ES-I3 (cell line): ENCODE measurements around the gene NAP1L1.

Source experiments
- H3K36me3 ChIP-seq: 2 replicates; pipeline ENCODE4 v1.6.1; 2013; ENCODE audit warnings: mild to moderate bottlenecking, low read length, control low read depth, moderate library complexity; ENCODE audit not compliant: insufficient read depth
- H3K4me1 ChIP-seq: 2 replicates; pipeline ENCODE4 v1.6.1; 2013; ENCODE audit warnings: mild to moderate bottlenecking, control low read depth, low read length; ENCODE audit not compliant: insufficient read depth
- H3K9ac ChIP-seq: 2 replicates; pipeline ENCODE4 v1.6.1; 2013; ENCODE audit warnings: low read depth, mild to moderate bottlenecking, low read length, moderate library complexity
- H3K9me3 ChIP-seq: 2 replicates; pipeline ENCODE4 v1.6.1; 2013; ENCODE audit warnings: mild to moderate bottlenecking, low read length, moderate library complexity; ENCODE audit not compliant: control insufficient read depth, insufficient read depth

The NAP1L1 gene

GRCh38 chr12:76038176-76038575, 46.3 kb downstream of the NAP1L1 start:
- no peaks in the 10 kb centered on the region for H3K9me3 ChIP-seq
- H3K36me3 ChIP-seq = no peaks in the 10 kb centered on the region
- no peak overlapping the region for H3K9ac ChIP-seq
- peaks cover 25% of the 10 kb centered on the region for H3K4me1 ChIP-seq

- H3K4me1 ChIP-seq = peaks cover 25% of the 10 kb centered on the region
- H3K9ac ChIP-seq = no peak overlapping the region
- H3K36me3 ChIP-seq = no peaks in the 10 kb centered on the region
Observed at GRCh38 chr12:76037130-76038103, 47.1 kb downstream of the NAP1L1 start.

GRCh38 chr12:76035045-76035444, 49.4 kb downstream of the NAP1L1 start:
- H3K36me3 ChIP-seq = no peaks in the 10 kb centered on the region
- H3K9ac ChIP-seq = no peak overlapping the region
- no peaks in the 10 kb centered on the region for H3K9me3 ChIP-seq
- H3K4me1 ChIP-seq = peaks cover 25% of the 10 kb centered on the region

More at GRCh38 chr12:76037130-76038103, 47.1 kb downstream of the NAP1L1 start:
- no peaks in the 10 kb centered on the region for H3K9me3 ChIP-seq

GRCh38 chr12:76033081-76034011, 51.1 kb downstream of the NAP1L1 start:
- Histone ChIP-seq H3K9ac (peak overlapping the region; percentile 86), H3K36me3 (peaks cover 9% of the 10 kb centered on the region; the same call in 1 of the 2 replicates), H3K9me3 (no peaks in the 10 kb centered on the region), H3K4me1 (peaks cover 20% of the 10 kb centered on the region)

DNA sequence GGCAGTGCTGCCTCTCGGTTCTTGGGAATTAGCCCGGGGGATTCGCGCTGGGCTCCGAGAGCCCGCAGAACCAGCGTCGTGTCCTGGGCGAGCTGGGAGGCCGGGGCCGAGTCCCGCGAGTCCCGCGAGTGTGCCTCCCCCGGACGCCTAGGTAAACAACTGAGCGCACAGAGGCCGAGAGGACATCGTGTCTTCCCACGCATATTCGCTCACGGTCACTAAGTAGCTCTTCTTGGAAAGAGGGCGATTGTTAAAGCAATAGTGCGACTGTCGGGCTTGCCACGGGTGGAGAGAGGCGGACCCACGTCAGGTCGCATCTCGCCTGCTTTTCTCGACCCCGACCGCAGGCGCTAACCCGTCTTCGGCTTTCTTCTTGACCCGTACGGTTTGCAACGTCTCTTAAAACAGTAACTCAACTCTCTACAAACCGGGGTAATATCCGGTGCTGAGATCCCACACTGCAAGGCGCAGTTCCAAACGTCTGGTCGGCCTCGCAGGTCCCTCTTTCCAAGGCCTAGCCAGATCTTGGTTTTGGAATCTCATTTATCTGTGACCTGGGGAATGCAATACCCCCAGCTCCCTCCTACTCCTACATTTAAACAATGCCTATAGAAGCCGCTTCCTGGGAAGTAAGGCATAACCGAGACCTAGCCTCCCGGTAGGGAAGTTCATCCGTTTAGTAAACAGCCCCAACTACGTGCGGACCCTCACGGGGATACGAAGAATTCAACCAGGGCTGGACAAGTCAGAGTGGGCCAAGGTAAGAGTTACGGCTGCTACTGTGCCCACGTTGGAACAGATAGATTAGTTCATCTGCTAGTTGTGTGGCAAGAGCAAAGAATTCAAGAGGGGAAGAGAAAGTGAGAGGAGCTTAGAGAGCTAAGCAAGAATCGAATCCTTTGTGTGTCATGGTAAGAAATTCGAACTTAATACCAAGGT, 52.2 kb downstream of the NAP1L1 start:
- Histone ChIP-seq H3K4me1 (peaks cover 9% of the 10 kb centered on the region; the same call in 1 of the 2 replicates), H3K9ac (peak overlapping the region; percentile 86), H3K36me3 (peaks cover 9% of the 10 kb centered on the region; the same call in 1 of the 2 replicates), H3K9me3 (no peaks in the 10 kb centered on the region)

DNA sequence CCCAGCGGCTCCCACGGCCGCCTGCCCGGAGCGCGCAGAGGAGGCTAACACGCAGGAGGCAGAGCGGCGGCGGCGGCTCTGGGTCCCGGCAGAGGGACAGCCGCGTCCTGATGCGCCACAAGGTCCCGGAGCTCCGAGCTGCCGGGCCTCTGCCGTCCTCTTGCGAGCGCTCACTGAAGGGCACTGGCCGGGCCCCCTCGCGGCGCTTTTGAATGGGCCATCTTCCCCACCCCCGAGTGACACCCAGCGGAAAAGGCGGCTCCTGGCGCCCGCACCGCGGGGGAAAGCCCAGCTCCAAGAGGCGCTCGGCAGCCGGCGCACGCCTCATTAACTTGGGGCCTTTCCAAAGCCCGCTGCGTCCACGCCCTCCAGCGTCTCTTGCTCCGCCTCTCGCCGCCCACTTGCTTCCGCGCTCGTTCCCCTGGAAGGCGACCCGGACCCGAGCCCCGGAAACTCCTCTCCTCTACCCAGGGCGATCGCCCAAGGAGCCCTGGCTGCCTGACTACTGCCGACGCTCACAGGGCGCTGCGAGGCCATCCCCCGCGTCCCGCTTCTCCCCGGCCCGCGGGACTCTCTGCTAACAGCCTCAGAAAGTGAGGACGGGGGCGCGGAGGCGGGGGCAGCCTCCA, 53.0 kb downstream of the NAP1L1 start, which contains the start of gene PHLDA1:
PHLDA1 (minus strand) TSS at position 363 of the 629 bp plus-strand sequence.
- peaks cover 9% of the 10 kb centered on the region; the same call in 1 of the 2 replicates for H3K36me3 ChIP-seq
- no peaks in the 10 kb centered on the region for H3K9me3 ChIP-seq
- peaks cover 7% of the 10 kb centered on the region; the same call in 1 of the 2 replicates for H3K4me1 ChIP-seq
- H3K9ac ChIP-seq = peak within 1 kb of the TSS; percentile 86

GRCh38 chr12:76031081-76031413, 53.4 kb downstream of the NAP1L1 start:
- H3K36me3 ChIP-seq = peaks cover 9% of the 10 kb centered on the region; the same call in 1 of the 2 replicates
- no peaks in the 10 kb centered on the region for H3K9me3 ChIP-seq
- peak overlapping the region; percentile 86 for H3K9ac ChIP-seq
- peaks cover 7% of the 10 kb centered on the region; the same call in 1 of the 2 replicates for H3K4me1 ChIP-seq

DNA sequence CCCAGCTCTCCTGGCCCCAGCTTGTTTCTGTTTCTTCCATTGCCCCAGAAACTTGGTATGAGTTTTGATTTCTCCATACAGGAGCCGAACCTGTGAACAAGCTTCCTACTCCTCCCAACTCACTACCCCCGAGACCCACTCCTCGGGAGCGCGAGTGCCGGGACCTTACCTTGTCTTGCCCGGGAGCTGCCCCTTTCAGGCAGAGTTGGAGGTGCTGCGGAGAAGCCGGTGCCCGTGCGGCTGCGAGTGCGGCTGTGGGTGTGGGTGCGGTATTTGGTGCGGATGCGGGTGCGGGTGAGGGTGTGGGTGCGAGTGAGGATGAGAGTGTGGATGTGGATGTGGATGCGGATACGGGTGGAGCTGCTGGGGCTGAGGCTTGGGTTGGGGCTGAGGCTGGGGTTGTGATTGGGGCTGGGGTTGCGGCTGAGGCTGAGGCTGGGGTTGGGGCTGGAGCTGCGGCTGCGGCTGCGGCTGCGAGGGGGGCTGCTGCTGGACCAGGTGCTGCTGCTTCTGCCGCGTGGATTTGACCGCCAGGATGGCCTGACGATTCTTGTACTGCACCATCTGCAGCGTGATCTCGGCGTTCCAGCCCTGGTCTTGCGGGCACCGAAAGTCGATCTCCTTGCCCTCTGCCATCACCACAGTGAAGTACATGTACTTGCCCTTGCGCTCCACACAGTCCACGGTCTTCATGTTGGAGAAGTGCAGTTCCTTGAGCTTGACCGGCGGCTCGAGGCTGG, 54.0 kb downstream of the NAP1L1 start:
- Histone ChIP-seq H3K36me3 (peaks cover 9% of the 10 kb centered on the region; the same call in 1 of the 2 replicates), H3K4me1 (peaks cover 8% of the 10 kb centered on the region; the same call in 1 of the 2 replicates), H3K9ac (peak overlapping the region; percentile 86), H3K9me3 (no peaks in the 10 kb centered on the region)

DNA sequence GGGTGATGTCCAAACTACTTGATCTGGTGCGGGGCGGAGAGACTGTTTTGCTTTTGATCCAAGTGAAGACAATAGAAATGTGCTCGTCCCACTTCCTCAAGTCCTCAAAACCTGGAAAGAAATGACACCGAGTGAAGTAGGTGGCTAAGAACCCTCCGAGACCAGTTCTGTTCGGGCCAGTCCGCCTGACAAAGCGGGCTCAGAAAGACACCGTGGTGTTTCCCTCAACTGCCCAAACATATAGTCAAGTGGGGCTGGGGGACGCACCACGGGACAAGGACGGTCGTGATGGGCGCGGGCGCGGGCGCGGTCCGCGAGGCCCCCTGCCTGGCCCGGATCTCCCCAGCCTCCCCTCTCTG, 54.5 kb downstream of the NAP1L1 start:
- Histone ChIP-seq H3K9ac (peak overlapping the region; percentile 86), H3K36me3 (peaks cover 9% of the 10 kb centered on the region; the same call in 1 of the 2 replicates), H3K9me3 (no peaks in the 10 kb centered on the region), H3K4me1 (peaks cover 10% of the 10 kb centered on the region; the same call in 1 of the 2 replicates)

DNA sequence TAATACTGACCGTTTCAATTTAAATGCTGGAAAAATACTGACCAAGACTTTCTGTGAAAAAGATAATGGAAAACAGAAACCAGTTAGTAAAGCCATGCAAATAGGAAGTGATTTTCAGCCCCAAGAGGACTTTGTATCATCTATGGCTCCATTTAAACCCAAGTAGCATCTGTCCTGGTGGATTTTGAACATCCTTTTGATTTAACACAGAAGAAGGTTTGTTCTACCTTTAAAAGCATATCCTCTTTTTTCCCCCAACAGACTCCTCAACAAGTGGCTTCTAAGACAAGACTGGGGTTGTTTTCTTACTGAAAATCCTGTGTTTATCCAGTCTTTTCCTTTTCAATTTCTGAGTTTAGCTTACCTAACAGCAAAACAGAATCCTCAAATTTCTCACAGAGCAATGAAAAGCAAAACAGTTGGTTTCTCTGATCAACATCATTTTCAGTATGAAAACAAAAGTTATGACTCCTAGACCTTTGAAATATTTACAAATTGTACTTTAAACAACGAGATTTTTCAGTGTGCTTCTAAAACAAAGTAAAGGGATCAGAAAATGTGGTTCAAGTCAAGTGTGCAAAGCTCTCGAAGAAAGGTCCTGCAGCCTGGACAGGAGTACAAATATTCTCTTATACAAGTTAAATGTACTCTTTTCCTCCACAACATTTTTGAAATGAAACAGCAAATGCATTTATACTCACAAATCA, 55.8 kb downstream of the NAP1L1 start:
- peaks cover 9% of the 10 kb centered on the region; the same call in 1 of the 2 replicates for H3K36me3 ChIP-seq
- H3K9ac ChIP-seq = peak overlapping the region; percentile 86
- H3K4me1 ChIP-seq = 0 out of 2 replicates have a peak, but pooled peaks cover 5% of the 10 kb centered on the region
- no peaks in the 10 kb centered on the region for H3K9me3 ChIP-seq

DNA sequence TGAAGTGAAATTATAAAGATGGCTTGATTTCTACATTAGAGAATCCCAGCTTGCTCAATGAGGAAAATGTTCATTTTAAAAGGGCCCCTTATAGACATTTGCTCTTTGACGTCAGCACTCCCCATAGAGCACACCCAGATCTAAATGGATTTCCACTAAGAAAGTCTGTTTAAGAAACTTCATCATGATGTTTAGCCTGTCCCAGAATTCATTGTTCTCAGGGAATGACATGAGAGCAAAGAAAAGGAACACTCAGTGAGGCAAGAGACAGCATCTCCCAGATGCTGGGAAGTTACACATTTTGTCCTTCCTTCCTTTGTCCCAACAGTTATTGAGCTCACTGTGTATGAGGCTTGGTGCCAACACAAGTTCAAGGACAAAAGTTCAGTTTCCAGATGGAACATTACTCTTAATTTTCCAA, 57.8 kb downstream of the NAP1L1 start:
- Histone ChIP-seq H3K4me1 (0 out of 2 replicates have a peak, but pooled peaks cover 5% of the 10 kb centered on the region), H3K9ac (no peak overlapping the region), H3K36me3 (peaks cover 9% of the 10 kb centered on the region; the same call in 1 of the 2 replicates), H3K9me3 (no peaks in the 10 kb centered on the region)
